Measurements from ENCODE around the gene ZNF311. TPM values are rescaled to one million over a fixed set of nuclear protein-coding genes. Genes with fewer than 3 reads are reported as not detected.

The ZNF311 gene
- total RNA-seq, 1 experiment from 2014 or later: 0.39 TPM

DNA sequence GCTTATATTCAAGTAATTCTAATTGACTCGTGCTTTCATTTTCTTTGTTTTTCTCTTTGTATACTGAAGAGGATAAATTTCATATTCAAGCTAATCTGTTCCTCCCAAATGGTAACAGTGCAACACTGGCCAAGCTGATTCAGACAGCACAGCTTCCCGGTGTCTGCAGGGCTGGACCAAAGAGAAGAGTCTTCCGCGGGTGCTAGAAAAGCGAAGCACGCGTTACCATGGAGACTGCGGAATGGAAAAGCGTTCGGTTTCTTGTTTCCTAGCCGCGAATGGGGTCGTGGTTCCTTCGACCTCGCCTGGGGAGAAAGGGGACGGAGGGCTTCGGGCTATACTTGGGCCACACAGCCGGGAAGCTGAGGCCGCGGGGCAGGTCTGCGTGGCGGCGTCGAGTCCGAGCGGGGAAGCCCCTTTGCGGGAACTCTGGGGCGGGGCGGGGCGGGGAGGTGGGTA, 6.2 kb upstream of the ZNF311 start:
- no peaks in the 10 kb centered on the region for H3K36me3 ChIP-seq (ENCODE audit: control insufficient read depth, insufficient read depth, low read length)
- no peak overlapping the region for H3K27ac ChIP-seq (ENCODE audit: low read length)
- ChIA-PET POLR2A (no interaction called here), CTCF (no interaction called here)
- H3K4me1 ChIP-seq (ENCODE audit: control insufficient read depth, insufficient read depth, low read length): no peaks in the 10 kb centered on the region
- ATAC-seq (no peak), DNase-seq (ENCODE audit: low read depth, low spot score) (no peak)
- peaks cover 4% of the 10 kb centered on the region for H3K27me3 ChIP-seq (ENCODE audit: control insufficient read depth, insufficient read depth, low read length)
- H3K9me3 ChIP-seq (ENCODE audit: control insufficient read depth, insufficient read depth, low read depth, low read length): no peaks in the 10 kb centered on the region
- BruUV-seq (replicated peaks): no TSS peak
- intact Hi-C loops (cut with micrococcal nuclease; ENCODE audit: unreplicated experiment): no loop called here
- in situ Hi-C loops (cut with HindIII; ENCODE audit: low pct_unique_long_range_greater_than_20kb, low sequenced_read_pairs): no loop called here
- H3K4me3 ChIP-seq (ENCODE audit: low read depth in 2 of 2, low read length in 2 of 2): peak overlapping the region in 1 of 2 experiments; percentile 20; a peak in 1 of 4 replicates
- TF ChIP-seq POLR2AphosphoS5 (IDR thresholded peaks at IDR 0.05; ENCODE audit: low read depth, low read length) (no peak), SIN3A (IDR thresholded peaks at IDR 0.05; ENCODE audit: borderline replicate concordance, insufficient read depth, low read depth, low read length) (no peak), TCF7L2 (IDR thresholded peaks at IDR 0.05; ENCODE audit: low read depth, low read length) (no peak)
- TF ChIP-seq, protein P1, sequence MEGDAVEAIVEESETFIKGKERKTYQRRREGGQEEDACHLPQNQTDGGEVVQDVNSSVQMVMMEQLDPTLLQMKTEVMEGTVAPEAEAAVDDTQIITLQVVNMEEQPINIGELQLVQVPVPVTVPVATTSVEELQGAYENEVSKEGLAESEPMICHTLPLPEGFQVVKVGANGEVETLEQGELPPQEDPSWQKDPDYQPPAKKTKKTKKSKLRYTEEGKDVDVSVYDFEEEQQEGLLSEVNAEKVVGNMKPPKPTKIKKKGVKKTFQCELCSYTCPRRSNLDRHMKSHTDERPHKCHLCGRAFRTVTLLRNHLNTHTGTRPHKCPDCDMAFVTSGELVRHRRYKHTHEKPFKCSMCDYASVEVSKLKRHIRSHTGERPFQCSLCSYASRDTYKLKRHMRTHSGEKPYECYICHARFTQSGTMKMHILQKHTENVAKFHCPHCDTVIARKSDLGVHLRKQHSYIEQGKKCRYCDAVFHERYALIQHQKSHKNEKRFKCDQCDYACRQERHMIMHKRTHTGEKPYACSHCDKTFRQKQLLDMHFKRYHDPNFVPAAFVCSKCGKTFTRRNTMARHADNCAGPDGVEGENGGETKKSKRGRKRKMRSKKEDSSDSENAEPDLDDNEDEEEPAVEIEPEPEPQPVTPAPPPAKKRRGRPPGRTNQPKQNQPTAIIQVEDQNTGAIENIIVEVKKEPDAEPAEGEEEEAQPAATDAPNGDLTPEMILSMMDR (IDR thresholded peaks at IDR 0.05): no peak
- TF ChIP-seq, protein P2, sequence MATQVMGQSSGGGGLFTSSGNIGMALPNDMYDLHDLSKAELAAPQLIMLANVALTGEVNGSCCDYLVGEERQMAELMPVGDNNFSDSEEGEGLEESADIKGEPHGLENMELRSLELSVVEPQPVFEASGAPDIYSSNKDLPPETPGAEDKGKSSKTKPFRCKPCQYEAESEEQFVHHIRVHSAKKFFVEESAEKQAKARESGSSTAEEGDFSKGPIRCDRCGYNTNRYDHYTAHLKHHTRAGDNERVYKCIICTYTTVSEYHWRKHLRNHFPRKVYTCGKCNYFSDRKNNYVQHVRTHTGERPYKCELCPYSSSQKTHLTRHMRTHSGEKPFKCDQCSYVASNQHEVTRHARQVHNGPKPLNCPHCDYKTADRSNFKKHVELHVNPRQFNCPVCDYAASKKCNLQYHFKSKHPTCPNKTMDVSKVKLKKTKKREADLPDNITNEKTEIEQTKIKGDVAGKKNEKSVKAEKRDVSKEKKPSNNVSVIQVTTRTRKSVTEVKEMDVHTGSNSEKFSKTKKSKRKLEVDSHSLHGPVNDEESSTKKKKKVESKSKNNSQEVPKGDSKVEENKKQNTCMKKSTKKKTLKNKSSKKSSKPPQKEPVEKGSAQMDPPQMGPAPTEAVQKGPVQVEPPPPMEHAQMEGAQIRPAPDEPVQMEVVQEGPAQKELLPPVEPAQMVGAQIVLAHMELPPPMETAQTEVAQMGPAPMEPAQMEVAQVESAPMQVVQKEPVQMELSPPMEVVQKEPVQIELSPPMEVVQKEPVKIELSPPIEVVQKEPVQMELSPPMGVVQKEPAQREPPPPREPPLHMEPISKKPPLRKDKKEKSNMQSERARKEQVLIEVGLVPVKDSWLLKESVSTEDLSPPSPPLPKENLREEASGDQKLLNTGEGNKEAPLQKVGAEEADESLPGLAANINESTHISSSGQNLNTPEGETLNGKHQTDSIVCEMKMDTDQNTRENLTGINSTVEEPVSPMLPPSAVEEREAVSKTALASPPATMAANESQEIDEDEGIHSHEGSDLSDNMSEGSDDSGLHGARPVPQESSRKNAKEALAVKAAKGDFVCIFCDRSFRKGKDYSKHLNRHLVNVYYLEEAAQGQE (IDR thresholded peaks at IDR 0.05; ENCODE audit: insufficient read depth in 1 of 2, low read depth in 2 of 2, low read length in 1 of 2): no peak

DNA sequence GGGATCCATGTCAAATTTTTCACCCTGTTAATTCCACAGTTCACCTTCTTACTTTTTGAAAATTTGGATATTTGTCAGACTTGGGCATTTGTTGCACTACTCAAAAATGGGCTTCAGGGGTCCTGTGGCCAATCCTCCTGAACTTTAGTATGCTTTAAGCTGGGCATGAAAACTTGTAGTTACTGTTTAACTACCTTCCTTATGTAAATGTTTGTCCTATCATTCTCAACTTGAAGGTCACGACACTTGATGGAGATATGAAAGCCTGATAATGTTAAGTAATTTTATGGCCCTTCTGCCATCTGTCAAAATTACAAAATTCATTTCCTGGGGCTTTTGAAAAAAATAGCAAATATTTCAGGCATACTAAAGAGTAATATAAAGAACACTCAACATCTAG, 4.2 kb upstream of the ZNF311 start:
- BruUV-seq (replicated peaks): no TSS peak
- no peaks in the 10 kb centered on the region for H3K4me1 ChIP-seq (ENCODE audit: control insufficient read depth, insufficient read depth, low read length)
- in situ Hi-C loops (cut with HindIII; ENCODE audit: low pct_unique_long_range_greater_than_20kb, low sequenced_read_pairs) (no loop called here), intact Hi-C loops (cut with micrococcal nuclease; ENCODE audit: unreplicated experiment) (no loop called here)
- no peak overlapping the region for H3K27ac ChIP-seq (ENCODE audit: low read length)
- peaks cover 4% of the 10 kb centered on the region for H3K27me3 ChIP-seq (ENCODE audit: control insufficient read depth, insufficient read depth, low read length)
- TF ChIP-seq, protein P2 (IDR thresholded peaks at IDR 0.05; ENCODE audit: insufficient read depth in 1 of 2, low read depth in 2 of 2, low read length in 1 of 2): no peak
- TF ChIP-seq, protein P1 (IDR thresholded peaks at IDR 0.05): no peak
- TF ChIP-seq SIN3A (IDR thresholded peaks at IDR 0.05; ENCODE audit: borderline replicate concordance, insufficient read depth, low read depth, low read length) (no peak), TCF7L2 (IDR thresholded peaks at IDR 0.05; ENCODE audit: low read depth, low read length) (no peak), POLR2AphosphoS5 (IDR thresholded peaks at IDR 0.05; ENCODE audit: low read depth, low read length) (no peak)
- no peaks in the 10 kb centered on the region for H3K9me3 ChIP-seq (ENCODE audit: control insufficient read depth, insufficient read depth, low read depth, low read length)
- ATAC-seq (no peak), DNase-seq (ENCODE audit: low read depth, low spot score) (no peak)
- ChIA-PET POLR2A (no interaction called here), CTCF (interaction anchor here (0.5 kb wide), 1 partner anchor 152 kb away, joined by 3 read pairs; no protein-coding TSS in a partner anchor)
- H3K4me3 ChIP-seq (ENCODE audit: low read depth in 2 of 2, low read length in 2 of 2): no peak overlapping the region
- no peaks in the 10 kb centered on the region for H3K36me3 ChIP-seq (ENCODE audit: control insufficient read depth, insufficient read depth, low read length)
